ENCODE results near the gene LPP.

GRCh38 chr3:188365184-188365583 lies 211.2 kb downstream of the LPP start:
- no peak for TF ChIP-seq POLR2A (IDR thresholded peaks at IDR 0.05)
- TF ChIP-seq CTCF (IDR thresholded peaks at IDR 0.05), result no peak

Data from tibial nerve (tissue), 3 donors.